ENCODE data around the gene SPAG16.

The SPAG16 gene

GRCh38 chr2:213284105-213285090, at the start of gene SPAG16:
SPAG16 (plus strand) TSS chr2:213284464.
- DNase-seq: peak; percentile 97

GRCh38 chr2:213234641-213235040, 49.6 kb upstream of the SPAG16 start:
- DNase-seq: no peak

- DNase-seq: no peak
Observed at GRCh38 chr2:213235741-213236140, 48.5 kb upstream of the SPAG16 start.

- no peak for DNase-seq
Observed at GRCh38 chr2:213237251-213237650, 47.0 kb upstream of the SPAG16 start.

DNA sequence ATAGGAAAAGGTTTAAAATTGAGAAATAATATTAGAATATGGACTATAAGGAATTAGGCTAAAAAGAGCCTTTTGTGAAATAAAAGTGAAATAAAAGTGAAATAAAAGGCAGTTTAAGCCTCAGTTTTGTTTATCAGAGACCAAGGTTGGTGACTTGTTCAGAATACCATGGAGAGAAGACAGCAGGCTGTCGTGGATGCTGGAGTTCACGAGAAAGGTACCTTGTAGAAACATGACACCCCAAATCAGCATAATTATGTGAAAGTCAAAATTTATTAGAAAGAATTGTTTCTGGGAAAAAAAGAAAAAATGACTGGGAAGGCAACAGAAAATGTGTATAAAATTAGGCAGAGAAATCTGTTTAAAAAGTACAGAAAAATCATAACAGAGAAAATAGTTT, 46.5 kb upstream of the SPAG16 start:
- no peak for DNase-seq

DNA sequence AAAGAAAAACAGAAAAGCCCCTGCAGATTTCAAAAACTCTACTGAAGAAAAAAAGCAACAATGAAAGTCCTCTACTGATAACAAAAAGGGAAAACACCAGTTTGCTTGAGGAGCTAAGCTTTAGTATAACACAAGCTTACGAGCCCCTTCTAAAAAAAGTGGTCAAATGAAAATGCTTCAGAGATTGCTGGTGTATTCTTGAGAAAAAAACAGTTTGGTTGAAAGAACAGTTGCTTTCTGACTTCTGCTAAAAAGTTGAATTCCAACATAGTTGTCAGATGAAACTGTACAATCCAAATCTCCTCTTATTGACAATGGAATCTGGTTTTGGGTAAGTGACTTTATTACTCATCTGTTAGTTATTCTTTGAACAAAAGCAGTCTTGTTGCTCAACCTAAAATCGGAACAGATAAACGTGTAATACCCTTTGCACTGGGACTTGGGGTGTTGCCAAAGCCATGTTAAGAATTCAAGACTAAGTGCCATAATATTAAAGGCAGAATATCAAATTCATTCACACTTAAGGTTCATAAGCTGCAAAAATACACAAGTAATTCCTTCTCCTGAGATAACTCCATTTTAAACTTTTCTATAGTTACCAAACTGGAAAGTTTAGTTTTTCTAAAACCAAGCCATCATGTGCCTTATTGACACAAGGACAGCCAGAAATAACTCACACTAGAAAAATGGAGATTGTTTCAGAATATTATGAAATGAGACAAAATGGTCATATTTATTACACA, 45.3 kb upstream of the SPAG16 start:
- DNase-seq: no peak

- DNase-seq: no peak
Observed at GRCh38 chr2:213241817-213242216, 42.4 kb upstream of the SPAG16 start.

DNA sequence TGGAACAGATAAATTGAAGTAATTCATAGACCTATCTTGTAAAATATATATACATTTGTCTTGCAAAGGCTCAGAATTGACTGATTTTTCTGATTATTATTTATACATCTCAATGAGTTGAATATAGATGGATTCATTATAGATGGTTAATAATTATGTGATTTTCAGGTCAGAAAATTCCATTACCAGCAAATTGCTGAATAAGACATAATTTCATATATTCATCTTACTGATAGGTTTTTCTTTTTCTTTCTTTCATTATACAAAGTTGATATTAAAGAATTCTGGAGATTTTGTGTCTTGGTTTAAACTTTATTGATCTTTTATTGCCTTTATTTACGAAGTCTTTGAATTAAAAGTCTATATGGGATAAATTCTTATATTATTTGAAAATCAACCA, 41.6 kb upstream of the SPAG16 start:
- DNase-seq: no peak

DNA sequence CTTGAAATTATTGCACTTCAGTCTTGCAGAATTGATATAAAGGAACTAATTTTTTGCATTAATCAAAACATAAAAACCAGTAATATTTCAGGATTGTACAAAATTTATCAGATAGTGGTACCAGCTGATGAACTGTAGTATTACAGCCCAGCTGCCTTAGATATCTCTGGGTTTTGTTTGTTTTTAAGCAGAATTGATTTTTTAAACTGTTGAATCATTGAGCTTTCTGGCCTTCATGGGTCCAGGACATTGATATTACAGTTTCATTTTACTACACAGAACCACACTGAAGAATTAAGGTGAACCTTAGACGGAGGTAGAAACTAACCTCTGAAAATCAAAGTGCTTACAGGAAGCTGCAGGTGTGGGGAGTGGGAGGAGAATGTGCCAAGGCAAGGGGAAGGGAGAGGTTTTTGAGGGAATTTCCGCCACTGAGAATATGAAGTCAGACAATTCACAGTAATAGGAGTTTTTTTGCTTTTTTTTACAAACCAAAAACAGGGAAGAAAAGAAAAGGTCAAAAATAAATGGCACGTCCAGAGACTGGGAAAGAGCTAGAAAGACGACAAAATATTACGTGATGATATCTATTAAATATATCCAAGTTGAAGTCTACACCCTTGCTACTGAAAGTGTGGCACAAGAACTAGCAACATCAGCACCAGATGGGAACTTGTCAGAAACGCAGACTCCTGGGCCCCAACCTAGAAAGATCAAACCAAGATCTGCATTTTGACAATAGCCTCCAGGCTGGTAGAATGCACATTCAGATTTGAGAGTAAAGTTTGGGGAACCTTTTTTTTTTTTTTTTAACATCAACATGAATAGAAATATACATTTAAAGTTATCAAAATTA, 40.8 kb upstream of the SPAG16 start:
- DNase-seq: no peak

GRCh38 chr2:213246497-213247281, 37.6 kb upstream of the SPAG16 start:
- DNase-seq: peak; percentile 35

- DNase-seq: no peak
Observed at GRCh38 chr2:213247566-213247965, 36.7 kb upstream of the SPAG16 start.

DNA sequence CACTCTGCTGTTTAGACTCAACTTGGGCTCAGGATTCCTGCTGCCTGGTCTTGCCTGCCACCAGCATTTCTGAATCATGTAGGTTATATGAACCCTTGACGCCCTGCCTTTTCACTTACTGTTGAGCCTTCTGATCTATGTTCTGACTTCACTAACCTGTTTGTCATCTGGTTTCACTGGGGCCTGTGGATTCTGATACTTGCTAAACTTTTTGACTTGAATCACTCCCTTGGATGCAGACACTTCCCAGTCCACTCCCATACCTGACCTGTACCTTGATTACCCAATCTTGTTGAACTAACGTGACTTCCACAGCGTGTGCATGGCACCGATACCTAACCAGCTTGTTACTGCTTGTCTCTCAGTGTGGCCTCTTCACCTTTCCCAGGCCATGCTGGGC, 35.6 kb upstream of the SPAG16 start:
- DNase-seq: no peak

- no peak for DNase-seq
Observed at GRCh38 chr2:213249502-213249901, 34.8 kb upstream of the SPAG16 start.

DNA sequence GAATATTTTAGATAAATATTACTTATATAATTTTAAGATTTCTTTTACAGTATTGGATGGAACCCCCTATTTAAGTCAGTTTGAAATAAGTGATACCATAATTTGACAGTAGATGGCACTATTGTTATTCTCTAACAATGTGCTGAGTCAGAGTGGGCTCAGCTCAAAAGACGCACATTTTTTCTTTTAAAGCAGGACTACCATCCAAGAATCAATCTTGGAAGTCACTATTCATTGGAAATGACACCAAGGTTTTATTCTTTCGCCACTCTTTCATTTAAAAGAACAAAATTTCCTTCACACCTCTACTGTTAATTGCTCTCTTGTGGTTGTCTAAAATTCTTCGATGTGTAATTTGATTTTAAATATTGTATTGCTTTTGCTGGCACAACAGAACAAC, 32.6 kb upstream of the SPAG16 start:
- DNase-seq: peak; percentile 62

DNA sequence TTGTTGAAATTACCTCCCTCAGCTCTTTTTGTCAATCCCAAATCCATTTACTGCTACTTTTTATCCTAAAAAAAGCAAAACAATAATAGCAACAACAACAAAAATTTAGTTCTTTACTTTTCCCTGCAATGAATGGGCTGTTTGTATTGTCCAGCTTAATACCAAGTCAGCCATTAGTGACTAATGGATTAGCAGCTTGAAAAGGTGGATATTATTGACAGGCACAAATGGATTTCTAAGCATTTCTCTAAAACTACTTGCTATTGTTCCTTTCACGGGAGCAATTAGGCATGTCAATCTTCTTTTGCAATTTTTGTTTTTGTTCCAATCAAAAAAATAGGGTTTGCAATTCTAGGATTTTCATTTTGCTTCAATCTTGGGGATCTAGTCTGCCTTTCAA, 32.1 kb upstream of the SPAG16 start:
- peak; percentile 32 for DNase-seq

GRCh38 chr2:213253162-213253561, 31.1 kb upstream of the SPAG16 start:
- peak; percentile 62 for DNase-seq

DNA sequence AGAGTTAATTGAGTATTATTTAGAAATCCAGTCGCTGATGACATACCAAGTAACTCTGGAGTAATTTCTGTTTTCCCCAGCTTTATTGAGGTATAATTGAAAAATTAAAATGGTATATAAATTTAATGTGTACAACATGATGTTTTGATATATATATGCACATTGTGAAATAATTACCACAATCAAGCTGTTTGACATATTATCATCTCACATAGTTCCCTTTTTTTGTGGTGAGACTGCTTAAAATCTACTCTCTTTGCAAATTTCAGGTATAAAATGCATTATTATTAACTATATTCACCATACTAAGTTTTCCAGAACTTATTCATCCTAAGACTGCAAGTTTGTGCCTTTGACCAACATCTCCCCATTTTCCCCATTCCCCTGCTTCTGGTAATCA, 25.0 kb upstream of the SPAG16 start:
- no peak for DNase-seq

GRCh38 chr2:213261237-213261636, 23.0 kb upstream of the SPAG16 start:
- DNase-seq: no peak

DNA sequence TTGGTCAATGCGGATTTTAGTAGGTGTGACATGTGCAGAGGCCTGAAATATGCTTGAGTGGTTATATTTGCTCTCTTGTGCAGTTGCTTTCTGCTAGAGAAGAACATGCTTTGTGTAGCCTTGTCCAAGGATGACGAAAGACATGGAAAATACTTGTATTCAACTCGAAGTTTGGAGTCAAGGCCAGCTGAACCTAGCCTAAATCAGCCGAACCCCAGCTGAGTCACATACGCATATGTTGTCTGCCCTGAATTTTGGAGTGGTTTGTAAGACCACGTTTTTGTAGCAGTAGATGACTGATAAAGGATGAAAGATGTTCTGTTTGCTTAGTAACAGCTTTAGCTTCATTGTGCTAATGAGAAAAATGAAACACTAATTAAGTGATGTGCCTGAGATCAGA, 22.5 kb upstream of the SPAG16 start:
- DNase-seq: peak; percentile 81

DNA sequence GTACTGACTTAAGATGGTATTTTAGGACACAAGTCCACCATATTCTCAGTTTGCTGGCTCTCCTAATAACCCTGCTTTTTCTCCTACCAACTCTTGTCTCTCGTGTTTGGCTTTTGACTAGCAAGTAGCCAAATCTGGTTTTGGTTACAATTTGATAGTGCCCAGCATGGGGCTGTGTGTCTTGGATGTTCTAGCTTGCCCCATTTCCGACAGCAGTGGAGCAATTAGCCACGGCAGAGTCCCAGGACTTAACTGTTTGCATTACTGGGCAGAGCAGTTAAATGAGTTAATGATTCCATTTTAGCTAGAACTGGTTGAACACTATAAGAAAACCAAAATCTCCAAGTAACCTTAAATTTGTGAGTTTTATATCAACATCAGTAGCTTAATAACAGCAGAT, 18.6 kb upstream of the SPAG16 start:
- DNase-seq: peak; percentile 23

DNA sequence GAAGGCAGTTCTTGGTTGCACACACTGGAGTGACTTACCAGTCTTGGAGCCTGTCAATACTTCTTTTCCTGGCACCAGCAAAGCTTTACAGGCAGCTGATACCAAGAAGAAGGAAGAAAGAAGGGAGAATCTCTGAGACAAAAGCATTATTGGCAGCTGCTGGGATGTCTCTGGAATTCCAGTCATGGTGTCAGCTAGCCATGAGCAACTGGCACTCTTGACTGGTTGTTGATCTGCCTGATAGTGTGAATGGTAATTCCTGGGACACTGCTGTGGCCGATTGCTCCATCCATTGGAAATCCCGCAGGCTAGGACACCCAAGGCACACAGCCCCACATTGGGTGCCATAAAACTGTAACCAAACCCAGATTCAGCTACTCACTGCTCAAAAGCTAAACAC, 17.8 kb upstream of the SPAG16 start:
- no peak for DNase-seq

GRCh38 chr2:213271947-213272346, 12.3 kb upstream of the SPAG16 start:
- DNase-seq: no peak
